Activated T-cell treated with anti-CD3 and anti-CD28 coated beads, Interleukin-2, amount 50 U/mL, for 48 hours (primary cell): ENCODE measurements around the gene MSRB3.

Experiments
- DNase-seq, 2 experiments: peaks; one replicate each; pipeline ENCODE4 v3.0.0-alpha.2; 2020

Gene MSRB3

GRCh38 chr12:65327207-65328076, 49.0 kb downstream of the MSRB3 start:
- DNase-seq: no peak

- no peak for DNase-seq
Measured at GRCh38 chr12:65329721-65330120, 51.2 kb downstream of the MSRB3 start.

DNA sequence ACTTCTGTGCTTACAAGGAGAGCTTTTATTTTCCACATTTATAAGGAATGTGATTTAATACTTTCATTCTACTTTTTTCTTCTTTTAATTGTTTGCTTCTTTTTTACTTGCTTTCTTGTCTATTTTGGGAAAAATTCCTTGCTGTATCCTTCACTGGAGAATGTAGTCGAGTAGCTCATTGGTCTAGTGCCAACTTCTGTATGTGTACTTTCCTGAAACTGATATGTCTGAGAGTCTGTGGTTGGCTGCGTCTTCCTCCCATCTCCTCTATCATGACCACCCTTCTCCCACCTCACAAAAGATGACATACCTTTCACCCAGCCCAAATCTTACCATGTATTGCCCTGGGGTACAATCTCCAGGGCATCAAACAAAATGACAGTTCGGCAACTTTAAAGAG, 51.8 kb downstream of the MSRB3 start:
- no peak for DNase-seq

GRCh38 chr12:65331456-65331855, 53.0 kb downstream of the MSRB3 start:
- DNase-seq: no peak

- DNase-seq: no peak
Measured at GRCh38 chr12:65333649-65334048, 55.2 kb downstream of the MSRB3 start.

- no peak for DNase-seq
Measured at GRCh38 chr12:65334521-65334920, 56.0 kb downstream of the MSRB3 start.

- DNase-seq: no peak
Measured at GRCh38 chr12:65335021-65335714, 56.7 kb downstream of the MSRB3 start.

DNA sequence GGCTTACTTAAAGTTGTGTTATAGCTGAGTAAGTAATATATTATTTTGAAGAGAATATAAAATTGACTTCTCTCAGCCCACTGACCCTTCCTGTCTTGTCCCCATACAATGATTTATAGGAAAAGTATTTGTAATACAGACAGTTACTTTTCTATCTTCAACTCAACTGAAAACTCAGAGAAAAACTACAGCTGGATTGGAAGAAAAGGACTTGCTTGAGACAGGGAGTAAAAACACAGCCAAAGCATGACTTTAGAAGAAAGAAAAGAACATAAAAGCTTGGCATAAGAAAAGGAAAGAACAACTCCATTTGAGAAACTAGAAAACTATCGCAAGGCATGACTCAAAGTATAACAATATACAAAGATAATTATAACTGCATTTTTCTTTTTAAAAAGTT, 57.5 kb downstream of the MSRB3 start:
- no peak for DNase-seq

GRCh38 chr12:65339161-65339560, 60.7 kb downstream of the MSRB3 start:
- no peak for DNase-seq

DNA sequence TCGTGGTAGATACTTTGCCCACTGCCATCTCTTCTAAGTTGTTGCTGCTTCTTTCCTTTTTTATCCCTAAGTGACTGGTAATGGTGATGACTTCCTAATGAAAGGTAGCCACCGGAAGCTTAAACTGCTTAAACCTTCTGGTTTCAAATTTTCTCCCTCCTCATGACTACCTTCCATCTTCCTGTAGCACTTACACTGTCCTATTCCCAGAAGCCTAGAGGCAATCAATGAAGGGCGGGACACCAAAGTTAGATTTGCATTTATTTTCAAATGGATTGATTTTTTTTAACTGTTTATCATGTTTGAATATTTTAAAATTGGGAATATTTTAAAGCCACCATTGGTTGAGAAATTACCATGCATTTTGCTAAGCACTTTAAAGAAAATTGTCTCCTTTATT, 64.7 kb downstream of the MSRB3 start:
- DNase-seq: no peak

- DNase-seq: no peak
Measured at GRCh38 chr12:65343801-65344200, 65.3 kb downstream of the MSRB3 start.

GRCh38 chr12:65355461-65355860, 77.0 kb downstream of the MSRB3 start:
- DNase-seq: no peak

DNA sequence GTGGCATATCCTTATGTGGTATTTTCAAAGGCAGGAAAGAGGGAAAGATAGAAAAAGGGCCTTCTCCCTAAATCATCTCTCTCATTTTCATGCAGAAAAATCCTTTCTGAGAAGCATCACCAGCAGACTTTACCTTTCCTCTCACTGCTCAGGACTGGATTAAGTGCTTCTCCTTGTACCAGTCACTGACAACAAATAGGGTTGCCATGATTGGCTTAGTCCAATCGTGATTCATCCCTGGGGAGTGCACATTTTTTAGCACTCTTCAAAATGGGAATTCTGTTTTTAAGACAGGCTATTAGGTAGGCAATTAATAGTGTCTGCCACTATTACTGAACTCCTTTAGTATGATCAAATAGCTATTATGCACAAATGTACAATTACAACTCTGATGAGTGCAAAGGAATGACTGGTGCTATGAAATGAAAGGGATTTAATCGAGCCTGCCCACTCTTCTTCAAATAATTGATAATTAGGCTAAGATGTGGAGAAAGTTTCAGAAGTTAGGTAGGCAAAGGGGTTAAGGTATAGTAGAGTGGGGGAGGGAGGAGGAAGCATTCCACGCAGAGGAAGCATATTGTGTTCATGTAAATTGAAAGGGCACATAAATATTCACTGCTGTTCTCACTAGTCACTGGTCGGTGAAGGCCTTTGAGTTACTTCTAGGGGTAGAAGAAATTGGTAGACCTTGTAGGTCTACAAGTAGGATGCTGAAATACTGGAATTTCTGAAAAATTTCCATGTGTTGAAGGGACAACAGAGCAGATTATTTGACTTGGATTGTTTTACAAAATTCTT, 84.0 kb downstream of the MSRB3 start:
- DNase-seq: no peak

DNA sequence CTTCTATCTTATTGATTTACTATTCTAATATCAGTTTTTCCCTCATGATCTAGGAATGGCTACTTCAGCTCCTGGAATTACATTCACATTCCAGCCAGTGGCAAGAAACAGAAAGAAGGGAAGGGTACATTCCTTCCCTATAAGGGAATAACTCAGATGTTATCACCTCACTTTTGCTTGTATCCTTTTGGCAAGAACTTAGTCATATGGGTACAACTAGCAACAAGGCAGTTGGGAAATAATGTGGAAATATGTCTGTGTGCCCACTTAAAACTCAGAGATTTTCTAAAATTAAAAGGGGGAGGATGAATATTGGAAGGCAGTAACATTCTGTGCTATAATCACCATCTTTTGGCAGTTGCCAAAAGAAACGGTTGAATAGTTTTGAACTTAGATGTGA, 85.6 kb downstream of the MSRB3 start:
- no peak for DNase-seq

DNA sequence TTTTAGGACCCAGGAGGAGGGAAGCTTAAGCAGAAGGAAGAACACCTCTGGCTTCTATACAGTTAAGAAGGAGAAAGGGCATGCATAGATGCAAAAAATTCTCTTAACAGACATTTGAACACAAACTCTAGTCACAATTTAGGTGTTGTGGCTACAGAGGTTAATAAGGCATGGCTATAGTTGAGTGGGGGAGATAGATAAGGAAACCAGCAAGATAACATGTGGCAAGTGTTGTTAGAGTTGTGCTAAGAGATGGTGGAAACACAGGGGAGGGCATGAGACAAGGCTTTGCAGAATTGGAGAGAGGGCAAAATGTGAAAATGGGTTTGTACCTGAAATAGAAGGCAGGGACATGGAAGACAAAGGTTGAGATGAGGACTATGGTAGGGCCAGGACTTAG, 88.9 kb downstream of the MSRB3 start:
- no peak for DNase-seq

DNA sequence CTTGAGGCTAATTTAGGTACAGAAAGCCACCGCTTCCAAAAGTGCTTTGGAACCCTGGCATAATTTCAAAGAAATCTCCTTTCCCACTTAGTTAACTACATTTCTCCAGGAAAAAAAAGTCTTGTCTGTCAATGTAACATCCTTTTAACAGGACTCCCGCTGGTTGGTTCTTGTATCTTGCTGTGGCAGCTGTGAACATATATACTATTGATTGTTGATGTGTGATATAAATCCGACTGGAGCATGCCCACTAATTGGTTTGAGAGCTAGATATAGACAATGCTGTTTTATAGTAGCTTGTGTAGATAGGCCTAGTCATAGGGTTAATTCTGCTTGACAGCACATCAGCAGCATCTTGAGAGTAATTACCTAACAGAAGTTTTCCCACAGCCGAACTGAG, 89.6 kb downstream of the MSRB3 start:
- no peak for DNase-seq

GRCh38 chr12:65372574-65372973, 94.1 kb downstream of the MSRB3 start:
- no peak for DNase-seq

DNA sequence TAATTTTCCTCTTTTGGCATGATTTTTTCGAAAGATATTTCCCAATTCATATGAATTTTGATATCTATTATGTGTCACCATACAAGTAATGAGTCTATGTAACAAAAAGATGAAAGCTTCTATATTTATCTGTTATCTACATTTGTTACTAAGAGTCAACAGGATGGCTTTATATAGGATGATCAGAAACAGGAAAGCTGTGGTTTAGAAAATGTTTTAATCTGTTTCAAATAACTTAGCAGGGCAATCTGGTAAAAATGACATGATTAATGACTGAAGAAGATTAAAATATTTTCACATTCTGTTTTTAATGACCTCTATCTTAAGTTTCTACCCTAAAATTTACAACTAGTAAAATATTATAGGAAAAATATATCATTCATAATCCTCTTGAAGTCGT, 105.8 kb downstream of the MSRB3 start:
- no peak for DNase-seq

- DNase-seq: no peak
Measured at GRCh38 chr12:65387396-65387795, 108.9 kb downstream of the MSRB3 start.

GRCh38 chr12:65389436-65389835, 111.0 kb downstream of the MSRB3 start:
- no peak for DNase-seq

DNA sequence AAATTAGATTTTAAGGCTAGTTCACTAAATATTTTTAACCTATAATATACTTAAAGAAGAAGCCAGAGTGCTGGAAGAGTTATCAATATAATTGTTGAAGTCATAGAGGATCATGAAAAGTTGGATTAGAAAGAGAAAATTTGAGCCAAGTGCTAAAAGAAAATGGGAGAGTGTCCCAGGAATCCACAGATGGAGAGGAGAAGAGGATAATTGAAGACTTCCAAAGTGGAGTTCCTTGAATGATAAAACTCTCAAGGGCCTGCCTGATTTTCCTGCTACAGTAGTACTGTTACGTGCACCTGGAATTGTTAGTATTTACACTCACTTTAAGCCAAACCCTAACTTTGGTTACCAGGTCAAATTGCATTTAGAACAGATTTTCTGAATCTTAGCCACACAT, 113.2 kb downstream of the MSRB3 start:
- no peak for DNase-seq

GRCh38 chr12:65392491-65392890, 114.0 kb downstream of the MSRB3 start:
- no peak for DNase-seq

GRCh38 chr12:65403188-65403587, 124.7 kb downstream of the MSRB3 start:
- DNase-seq: no peak
